VCaP (cell line): ENCODE results near the gene DNAH14.
"Not testable (repeated sequence)": the region's sequence is repeated elsewhere in the genome, so short reads cannot be mapped to it uniquely, and the experiment has no call there.

ENCODE experiments used
- H3K27ac ChIP-seq: fragments of 450-650 bp; 2 replicates; pipeline ENCODE4 v1.5.1; 2017
- TF ChIP-seq, protein P1 (sequence below): fragments of 450-650 bp; conservative IDR thresholded peaks from 2 replicates; pipeline ENCODE4 v1.5.1; 2017; ENCODE audit warnings: mild to moderate bottlenecking, moderate library complexity

Gene DNAH14

DNA sequence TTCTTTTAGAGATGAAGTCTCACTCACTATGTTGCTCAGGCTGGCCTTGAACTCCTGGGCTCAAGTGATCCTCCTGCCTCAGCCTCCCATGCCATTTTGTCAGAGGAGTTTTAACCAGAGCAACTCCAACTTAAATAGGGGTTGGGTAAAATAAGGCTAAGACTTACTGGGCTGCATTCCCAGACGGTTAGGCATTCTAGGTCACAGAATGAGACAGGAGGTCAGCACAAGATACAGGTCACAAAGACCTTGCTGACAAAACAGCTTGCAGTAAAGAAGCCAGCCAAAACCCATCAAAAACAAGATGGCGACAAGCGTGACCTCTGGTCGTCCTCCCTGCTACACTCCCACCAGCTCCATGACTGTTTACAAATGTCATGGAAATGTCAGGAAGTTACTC is 5.7 kb upstream of the DNAH14 start:
- H3K27ac ChIP-seq, result no peak overlapping the region
- TF ChIP-seq, protein P1, sequence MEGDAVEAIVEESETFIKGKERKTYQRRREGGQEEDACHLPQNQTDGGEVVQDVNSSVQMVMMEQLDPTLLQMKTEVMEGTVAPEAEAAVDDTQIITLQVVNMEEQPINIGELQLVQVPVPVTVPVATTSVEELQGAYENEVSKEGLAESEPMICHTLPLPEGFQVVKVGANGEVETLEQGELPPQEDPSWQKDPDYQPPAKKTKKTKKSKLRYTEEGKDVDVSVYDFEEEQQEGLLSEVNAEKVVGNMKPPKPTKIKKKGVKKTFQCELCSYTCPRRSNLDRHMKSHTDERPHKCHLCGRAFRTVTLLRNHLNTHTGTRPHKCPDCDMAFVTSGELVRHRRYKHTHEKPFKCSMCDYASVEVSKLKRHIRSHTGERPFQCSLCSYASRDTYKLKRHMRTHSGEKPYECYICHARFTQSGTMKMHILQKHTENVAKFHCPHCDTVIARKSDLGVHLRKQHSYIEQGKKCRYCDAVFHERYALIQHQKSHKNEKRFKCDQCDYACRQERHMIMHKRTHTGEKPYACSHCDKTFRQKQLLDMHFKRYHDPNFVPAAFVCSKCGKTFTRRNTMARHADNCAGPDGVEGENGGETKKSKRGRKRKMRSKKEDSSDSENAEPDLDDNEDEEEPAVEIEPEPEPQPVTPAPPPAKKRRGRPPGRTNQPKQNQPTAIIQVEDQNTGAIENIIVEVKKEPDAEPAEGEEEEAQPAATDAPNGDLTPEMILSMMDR, result no peak

DNA sequence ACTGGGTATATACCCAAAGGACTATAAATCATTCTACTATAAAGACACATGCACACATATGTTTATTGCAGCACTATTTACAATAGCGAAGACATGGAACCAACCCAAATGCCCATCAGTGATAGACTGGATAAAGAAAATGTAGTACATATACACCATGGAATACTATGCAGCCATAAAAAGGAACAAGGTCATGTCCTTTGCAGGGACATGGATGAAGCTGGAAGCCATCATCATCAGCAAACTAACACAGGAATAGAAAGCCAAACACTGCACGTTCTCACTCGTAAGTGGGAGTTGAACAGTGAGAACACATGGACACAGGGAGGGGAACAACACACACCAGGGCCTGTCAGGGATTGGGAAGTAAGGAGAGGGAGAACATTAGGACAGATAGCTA is 1.8 kb upstream of the DNAH14 start:
- not testable (repeated sequence) for H3K27ac ChIP-seq

DNA sequence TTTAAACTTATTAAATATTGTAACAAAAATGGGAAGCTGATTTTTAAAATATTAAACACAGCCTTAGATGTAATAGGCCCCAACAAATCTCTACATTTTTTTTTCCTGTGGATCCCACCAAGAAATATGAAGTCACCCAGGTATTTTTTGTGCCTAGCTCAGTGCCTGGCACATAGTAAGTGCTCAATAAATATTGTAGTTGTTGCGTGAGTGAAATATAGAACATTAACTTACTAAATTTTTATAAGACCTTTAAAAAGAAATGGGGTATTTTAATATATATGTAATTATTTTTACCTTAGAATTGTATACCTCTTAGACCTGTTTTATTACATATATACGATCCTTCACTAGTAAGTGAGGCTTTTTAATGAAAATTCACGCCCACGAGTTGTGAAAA is 569 bp upstream of the DNAH14 start:
- peak overlapping the region; percentile 85 for H3K27ac ChIP-seq

DNA sequence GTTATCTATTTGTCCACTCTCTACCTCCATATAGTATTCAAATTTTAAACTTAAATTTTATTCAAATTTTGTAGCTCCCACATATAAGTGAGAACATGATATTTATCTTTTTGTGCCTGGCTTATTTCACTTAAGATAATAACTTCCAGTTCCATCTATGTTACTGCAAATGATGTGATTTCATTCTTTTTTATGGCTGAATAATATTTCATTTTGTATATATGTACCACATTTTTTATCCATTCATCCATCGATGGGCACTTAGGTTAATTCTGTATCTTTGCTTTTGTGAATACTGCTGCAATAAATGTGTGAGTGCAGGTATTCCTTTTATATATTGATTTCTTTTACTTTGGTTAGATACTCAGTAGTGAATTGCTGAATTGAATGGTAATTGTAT is 2.1 kb downstream of the DNAH14 start:
- TF ChIP-seq, protein P1, result no peak
- H3K27ac ChIP-seq, result no peak overlapping the region

More for the DNA sequence above, 569 bp upstream of the DNAH14 start:
- TF ChIP-seq, protein P1, result no peak

DNA sequence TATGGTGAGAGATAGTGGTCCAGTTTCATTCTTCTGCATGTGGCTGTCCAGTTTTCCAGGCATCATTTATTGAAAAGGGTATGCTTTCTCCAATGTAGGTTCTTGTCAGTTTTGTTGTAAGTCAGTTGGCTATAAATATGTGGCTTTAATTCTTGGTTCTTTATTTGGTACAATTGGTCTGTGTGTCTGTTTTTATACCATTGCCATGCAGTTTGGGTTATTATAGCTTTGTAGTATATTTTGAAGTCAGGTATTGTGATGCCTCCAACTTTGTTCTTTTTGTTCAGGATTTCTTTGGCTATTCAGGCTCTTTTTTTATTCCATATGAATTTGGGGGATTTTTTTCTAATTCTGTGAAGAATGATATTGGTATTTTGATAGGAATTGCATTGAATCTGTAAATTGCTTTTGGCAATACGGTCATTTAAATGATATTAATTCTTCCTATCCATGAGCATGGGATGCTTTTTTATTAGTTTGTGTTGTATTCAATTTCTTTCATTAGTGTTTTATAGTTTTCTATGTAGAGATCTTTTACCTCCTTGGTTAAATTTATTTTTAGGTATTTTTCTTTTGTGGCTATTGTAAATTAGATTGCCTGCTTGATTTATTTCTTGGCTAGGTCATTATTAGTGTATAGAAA is 3.3 kb downstream of the DNAH14 start:
- TF ChIP-seq, protein P1, result no peak
- no peak overlapping the region for H3K27ac ChIP-seq

DNA sequence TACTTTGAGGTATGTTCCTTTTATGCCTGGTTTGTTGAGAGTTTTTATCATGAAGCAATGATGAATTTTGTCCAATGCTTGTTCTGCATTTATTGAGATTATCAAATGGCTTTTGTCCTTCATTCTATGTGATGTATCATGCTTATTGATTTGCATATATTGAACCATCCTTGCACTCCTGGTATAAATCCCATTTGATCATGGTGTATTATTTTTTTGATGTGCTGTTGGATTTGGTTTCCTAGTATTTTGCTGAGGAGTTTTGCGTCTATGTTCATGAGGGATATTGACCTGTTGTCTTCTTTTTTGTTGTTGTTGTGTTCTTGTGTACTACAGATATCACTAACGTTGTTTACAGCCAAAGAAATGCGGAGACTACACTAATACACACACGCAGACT is 4.1 kb downstream of the DNAH14 start:
- TF ChIP-seq, protein P1, result no peak
- no peak overlapping the region for H3K27ac ChIP-seq

DNA sequence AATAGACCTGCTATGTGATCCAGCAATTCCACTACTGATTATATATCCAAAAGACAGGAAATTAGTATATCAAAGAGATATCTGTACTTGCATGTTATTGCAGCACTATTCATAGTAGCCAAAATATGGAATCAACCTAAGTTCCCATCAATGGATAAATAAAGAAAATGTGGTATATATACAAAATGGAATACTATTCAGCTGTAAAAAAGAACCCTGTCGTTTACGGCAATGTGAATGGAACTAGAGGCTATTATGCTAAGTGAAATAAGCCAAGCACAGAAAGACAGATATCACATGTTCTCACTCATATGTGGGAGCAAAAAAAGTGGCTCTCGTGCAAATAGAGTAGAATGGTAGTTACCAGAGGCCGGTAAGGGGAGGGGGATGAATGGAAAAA is 9.2 kb downstream of the DNAH14 start:
- TF ChIP-seq, protein P1, result no peak
- no peak overlapping the region for H3K27ac ChIP-seq

DNA sequence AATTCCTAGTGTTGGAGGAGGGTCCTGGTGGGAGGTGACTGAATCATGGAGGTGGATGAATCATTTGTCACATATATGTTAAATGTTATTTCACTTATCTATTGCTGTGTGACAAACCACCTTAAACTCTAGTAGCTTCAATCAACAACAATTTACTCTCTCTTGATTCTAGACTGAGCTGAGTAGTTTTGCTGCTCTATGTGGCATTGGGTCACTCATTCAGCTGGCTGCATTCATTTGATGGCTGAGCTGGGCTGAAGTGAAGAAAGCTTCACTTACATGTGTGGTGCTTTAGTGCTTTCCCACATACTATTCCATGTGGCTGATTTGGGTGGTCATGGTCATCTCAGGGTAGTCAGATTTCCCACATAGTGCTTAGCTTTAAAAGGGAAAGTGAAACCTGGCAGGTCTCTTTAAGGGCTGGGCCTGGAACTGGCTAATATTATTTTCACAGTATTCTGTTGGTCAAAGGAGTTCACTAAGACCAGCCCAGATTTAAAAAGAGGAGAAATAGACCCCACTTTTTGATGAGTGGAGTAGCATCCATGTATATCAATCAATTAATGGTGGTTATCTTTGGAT is 10.5 kb downstream of the DNAH14 start:
- TF ChIP-seq, protein P1, result no peak
- H3K27ac ChIP-seq, result no peak overlapping the region

DNA sequence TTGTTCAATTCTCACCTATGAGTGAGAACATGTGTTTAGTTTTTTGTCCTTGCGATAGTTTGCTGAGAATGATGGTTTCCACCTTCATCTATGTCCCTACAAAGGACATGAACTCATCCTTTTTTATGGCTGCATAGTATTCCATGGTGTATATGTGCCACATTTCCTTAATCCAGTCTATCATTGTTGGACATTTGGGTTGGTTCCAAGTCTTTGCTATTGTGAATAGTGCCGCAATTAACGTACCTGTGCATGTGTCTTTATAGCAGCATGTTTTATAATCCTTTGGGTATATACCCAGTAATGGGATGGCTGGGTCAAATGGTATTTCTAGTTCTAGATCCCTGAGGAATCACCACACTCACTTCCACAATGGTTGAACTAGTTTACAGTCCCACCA is 11.3 kb downstream of the DNAH14 start:
- H3K27ac ChIP-seq, result not testable (repeated sequence)

DNA sequence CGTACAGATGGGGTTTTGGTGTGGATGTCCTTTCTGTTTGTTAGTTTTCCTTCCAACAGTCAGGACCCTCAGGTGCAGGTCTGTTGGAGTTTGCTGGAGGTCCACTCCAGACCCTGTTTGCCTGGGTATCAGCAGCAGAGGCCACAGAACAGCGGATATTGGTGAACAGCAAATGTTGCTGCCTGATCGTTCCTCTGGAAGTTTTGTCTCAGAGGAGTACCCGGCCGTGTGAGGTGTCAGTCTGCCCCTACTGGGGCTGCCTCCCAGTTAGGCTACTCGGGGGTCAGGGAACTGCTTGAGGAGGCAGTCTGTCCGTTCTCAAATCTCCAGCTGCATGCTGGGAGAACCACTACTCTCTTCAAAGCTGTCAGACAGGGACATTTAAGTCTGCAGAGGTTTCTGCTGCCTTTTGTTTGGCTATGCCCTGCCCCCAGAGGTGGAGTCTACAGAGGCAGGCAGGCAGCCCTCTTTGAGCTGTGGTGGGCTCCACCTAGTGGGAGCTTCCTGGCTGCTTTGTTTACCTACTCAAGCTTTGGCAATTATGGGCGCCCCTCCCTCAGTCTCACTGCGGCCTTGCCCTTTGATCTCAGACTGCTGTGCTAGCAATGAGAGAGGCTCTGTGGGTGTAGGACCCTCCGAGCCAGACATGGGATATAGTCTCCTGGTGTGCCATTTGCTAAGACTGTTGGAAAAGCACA is 16.3 kb downstream of the DNAH14 start:
- H3K27ac ChIP-seq, result not testable (repeated sequence)

DNA sequence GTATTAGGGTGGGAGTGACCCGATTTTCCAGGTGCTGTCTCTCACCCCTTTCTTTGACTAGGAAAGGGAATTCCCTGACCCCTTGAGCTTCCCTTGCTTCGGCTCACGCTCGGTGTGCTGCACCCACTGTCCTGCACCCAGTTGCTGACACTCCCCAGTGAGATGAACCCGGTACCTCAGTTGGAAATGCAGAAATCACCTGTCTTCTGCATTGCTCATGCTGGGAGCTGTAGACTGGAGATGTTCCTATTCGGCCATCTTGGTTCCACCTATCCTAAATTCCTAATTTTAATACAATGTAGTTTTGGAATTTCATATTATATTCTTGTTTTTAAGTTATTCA is 16.8 kb downstream of the DNAH14 start:
- not testable (repeated sequence) for H3K27ac ChIP-seq
